ENCODE data around the gene DONSON. TPM values are rescaled to one million over a fixed set of nuclear protein-coding genes. Genes with fewer than 3 reads are reported as not detected.

Gene DONSON
- total and polyA plus RNA-seq, 2 experiments from 2014 or later, result 15.1 to 23.2 TPM

DNA sequence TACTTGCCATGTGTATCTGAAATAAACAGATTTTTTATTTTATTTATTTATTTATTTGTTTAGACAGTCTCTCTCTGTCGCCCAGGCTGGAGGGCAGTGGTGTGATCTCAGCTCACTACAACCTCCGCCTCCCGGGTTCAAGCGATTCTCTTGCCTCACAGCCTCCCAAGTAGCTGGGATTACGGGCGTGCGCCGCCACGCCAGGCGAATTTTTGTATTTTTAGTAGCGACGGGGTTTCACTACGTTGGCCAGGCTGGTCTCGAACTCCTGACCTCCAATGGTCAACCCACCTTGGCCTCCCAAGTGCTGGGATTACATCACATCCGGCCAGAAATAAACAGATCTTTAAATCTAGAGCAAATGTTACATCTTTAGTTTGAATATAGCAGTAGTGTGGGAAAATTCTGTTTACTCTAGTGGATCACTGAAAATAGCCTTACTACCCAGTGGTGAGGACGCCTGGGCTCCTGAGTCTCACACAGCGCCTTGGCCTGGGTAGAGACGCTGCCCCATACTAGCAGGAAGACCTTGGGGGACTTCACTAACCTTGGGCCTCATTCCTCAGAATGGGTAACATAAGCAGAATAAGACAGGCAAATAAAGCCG lies 47.3 kb downstream of the DONSON start:
- no peaks in the 10 kb centered on the region for H3K9me2 ChIP-seq (replicated peaks; ENCODE audit: insufficient read depth)
- no peaks in the 10 kb centered on the region for H3K27me3 ChIP-seq
- H3K4me1 ChIP-seq (ENCODE audit: insufficient read depth), result peaks cover 16% of the 10 kb centered on the region
- peak overlapping the region; percentile 76 for H3K4me3 ChIP-seq
- 49% methylated on average over 19 of the region's 19 CpGs for WGBS (ENCODE audit: low lambda C conversion rate, missing lambda C conversion rate)
- peaks cover 79% of the 10 kb centered on the region for H3K79me2 ChIP-seq
- H3K4me2 ChIP-seq, result peak overlapping the region; percentile 78
- DNase-seq (ENCODE audit: low spot score), result no peak
- H2AFZ ChIP-seq, result peak overlapping the region; percentile 47
- H3K27ac ChIP-seq, result peak overlapping the region; percentile 98
- peaks cover 28% of the 10 kb centered on the region for H4K20me1 ChIP-seq (ENCODE audit: insufficient read depth, poor library complexity, severe bottlenecking)
- H3K36me3 ChIP-seq (replicated peaks; ENCODE audit: insufficient read depth, low read depth), result no peaks in the 10 kb centered on the region
- TF ChIP-seq EZH2 (IDR thresholded peaks at IDR 0.05; ENCODE audit: borderline replicate concordance) (no peak), EZH2phosphoT487 (IDR thresholded peaks at IDR 0.05; ENCODE audit: low read depth, severe bottlenecking, unreplicated experiment) (no peak)
- TF ChIP-seq, protein P1, sequence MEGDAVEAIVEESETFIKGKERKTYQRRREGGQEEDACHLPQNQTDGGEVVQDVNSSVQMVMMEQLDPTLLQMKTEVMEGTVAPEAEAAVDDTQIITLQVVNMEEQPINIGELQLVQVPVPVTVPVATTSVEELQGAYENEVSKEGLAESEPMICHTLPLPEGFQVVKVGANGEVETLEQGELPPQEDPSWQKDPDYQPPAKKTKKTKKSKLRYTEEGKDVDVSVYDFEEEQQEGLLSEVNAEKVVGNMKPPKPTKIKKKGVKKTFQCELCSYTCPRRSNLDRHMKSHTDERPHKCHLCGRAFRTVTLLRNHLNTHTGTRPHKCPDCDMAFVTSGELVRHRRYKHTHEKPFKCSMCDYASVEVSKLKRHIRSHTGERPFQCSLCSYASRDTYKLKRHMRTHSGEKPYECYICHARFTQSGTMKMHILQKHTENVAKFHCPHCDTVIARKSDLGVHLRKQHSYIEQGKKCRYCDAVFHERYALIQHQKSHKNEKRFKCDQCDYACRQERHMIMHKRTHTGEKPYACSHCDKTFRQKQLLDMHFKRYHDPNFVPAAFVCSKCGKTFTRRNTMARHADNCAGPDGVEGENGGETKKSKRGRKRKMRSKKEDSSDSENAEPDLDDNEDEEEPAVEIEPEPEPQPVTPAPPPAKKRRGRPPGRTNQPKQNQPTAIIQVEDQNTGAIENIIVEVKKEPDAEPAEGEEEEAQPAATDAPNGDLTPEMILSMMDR (IDR thresholded peaks at IDR 0.05; ENCODE audit: poor library complexity), result no peak
- H3K9me3 ChIP-seq (ENCODE audit: low read depth), result no peaks in the 10 kb centered on the region

DNA sequence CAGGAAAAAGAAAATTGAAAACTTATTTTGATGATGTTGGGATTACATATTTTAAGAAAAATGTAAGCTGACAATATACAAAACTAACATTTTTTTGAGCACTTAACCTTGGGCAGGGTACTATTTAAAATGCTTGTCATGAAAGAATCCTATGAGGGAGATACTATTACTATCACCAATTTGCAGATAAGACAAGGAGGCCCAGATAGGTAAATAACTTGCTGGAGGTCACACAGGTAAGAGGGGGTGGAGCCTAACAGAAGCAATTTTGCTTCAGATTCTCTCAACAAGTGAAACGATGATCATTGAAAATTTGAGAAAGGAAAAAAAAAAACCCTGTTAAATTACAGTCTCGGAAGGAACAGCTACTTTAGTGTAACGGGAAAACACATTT lies 47.8 kb downstream of the DONSON start:
- peak overlapping the region; percentile 78 for H3K4me2 ChIP-seq
- TF ChIP-seq EZH2 (IDR thresholded peaks at IDR 0.05; ENCODE audit: borderline replicate concordance) (no peak), EZH2phosphoT487 (IDR thresholded peaks at IDR 0.05; ENCODE audit: low read depth, severe bottlenecking, unreplicated experiment) (no peak)
- TF ChIP-seq, protein P1 (IDR thresholded peaks at IDR 0.05; ENCODE audit: poor library complexity), result no peak
- H4K20me1 ChIP-seq (ENCODE audit: insufficient read depth, poor library complexity, severe bottlenecking), result peaks cover 24% of the 10 kb centered on the region
- H2AFZ ChIP-seq, result no peak overlapping the region
- WGBS (ENCODE audit: low lambda C conversion rate, missing lambda C conversion rate), result 68% methylated on average over 3 of the region's 3 CpGs
- H3K79me2 ChIP-seq, result peaks cover 74% of the 10 kb centered on the region
- peaks cover 12% of the 10 kb centered on the region for H3K4me1 ChIP-seq (ENCODE audit: insufficient read depth)
- no peaks in the 10 kb centered on the region for H3K27me3 ChIP-seq
- no peak overlapping the region for H3K4me3 ChIP-seq
- no peaks in the 10 kb centered on the region for H3K36me3 ChIP-seq (replicated peaks; ENCODE audit: insufficient read depth, low read depth)
- H3K9me3 ChIP-seq (ENCODE audit: low read depth), result no peaks in the 10 kb centered on the region
- peak; percentile 24 for DNase-seq (ENCODE audit: low spot score)
- H3K27ac ChIP-seq, result peak overlapping the region; percentile 98
- no peaks in the 10 kb centered on the region for H3K9me2 ChIP-seq (replicated peaks; ENCODE audit: insufficient read depth)

DNA sequence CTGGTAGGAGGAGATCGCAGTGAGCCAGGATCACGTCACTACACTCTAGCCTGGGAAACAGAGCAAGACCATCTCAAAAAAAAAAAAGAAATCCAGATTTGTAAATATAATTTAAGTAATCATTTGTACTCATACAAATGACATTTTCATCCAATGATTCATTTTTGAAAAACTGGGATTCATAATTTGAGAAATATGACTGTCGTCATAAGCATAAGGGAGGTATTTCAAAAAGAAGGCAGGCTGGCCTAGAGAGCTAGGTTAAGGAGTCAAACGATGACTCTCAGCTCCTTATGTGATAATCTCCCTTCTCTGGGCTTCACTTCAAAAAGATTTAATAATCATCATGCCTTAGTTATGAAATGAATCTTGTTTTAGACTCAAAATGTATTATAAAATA lies 48.9 kb downstream of the DONSON start:
- no peaks in the 10 kb centered on the region for H3K36me3 ChIP-seq (replicated peaks; ENCODE audit: insufficient read depth, low read depth)

More for the DNA sequence above, 48.9 kb downstream of the DONSON start:
- peak overlapping the region; percentile 78 for H3K4me2 ChIP-seq
- H3K79me2 ChIP-seq, result peaks cover 65% of the 10 kb centered on the region
- DNase-seq (ENCODE audit: low spot score), result no peak
- no peaks in the 10 kb centered on the region for H3K27me3 ChIP-seq
- peaks cover 6% of the 10 kb centered on the region for H3K4me1 ChIP-seq (ENCODE audit: insufficient read depth)
- peak overlapping the region; percentile 98 for H3K27ac ChIP-seq
- no peak overlapping the region for H3K4me3 ChIP-seq
- no peaks in the 10 kb centered on the region for H3K9me2 ChIP-seq (replicated peaks; ENCODE audit: insufficient read depth)
- TF ChIP-seq EZH2phosphoT487 (IDR thresholded peaks at IDR 0.05; ENCODE audit: low read depth, severe bottlenecking, unreplicated experiment), result no peak
- TF ChIP-seq EZH2 (IDR thresholded peaks at IDR 0.05; ENCODE audit: borderline replicate concordance), result no peak
- TF ChIP-seq, protein P1 (IDR thresholded peaks at IDR 0.05; ENCODE audit: poor library complexity), result no peak
- 86% methylated on average over 4 of the region's 4 CpGs for WGBS (ENCODE audit: low lambda C conversion rate, missing lambda C conversion rate)
- H2AFZ ChIP-seq, result no peak overlapping the region
- no peaks in the 10 kb centered on the region for H3K9me3 ChIP-seq (ENCODE audit: low read depth)
- peaks cover 13% of the 10 kb centered on the region for H4K20me1 ChIP-seq (ENCODE audit: insufficient read depth, poor library complexity, severe bottlenecking)

Data from hepatocyte (in vitro differentiated cells).